ENCODE measurements around the gene BEND5.
A peak's percentile ranks its signal among the peaks of the same experiment; 100 is the strongest.

The BEND5 gene, protein sequence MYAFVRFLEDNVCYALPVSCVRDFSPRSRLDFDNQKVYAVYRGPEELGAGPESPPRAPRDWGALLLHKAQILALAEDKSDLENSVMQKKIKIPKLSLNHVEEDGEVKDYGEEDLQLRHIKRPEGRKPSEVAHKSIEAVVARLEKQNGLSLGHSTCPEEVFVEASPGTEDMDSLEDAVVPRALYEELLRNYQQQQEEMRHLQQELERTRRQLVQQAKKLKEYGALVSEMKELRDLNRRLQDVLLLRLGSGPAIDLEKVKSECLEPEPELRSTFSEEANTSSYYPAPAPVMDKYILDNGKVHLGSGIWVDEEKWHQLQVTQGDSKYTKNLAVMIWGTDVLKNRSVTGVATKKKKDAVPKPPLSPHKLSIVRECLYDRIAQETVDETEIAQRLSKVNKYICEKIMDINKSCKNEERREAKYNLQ

DNA sequence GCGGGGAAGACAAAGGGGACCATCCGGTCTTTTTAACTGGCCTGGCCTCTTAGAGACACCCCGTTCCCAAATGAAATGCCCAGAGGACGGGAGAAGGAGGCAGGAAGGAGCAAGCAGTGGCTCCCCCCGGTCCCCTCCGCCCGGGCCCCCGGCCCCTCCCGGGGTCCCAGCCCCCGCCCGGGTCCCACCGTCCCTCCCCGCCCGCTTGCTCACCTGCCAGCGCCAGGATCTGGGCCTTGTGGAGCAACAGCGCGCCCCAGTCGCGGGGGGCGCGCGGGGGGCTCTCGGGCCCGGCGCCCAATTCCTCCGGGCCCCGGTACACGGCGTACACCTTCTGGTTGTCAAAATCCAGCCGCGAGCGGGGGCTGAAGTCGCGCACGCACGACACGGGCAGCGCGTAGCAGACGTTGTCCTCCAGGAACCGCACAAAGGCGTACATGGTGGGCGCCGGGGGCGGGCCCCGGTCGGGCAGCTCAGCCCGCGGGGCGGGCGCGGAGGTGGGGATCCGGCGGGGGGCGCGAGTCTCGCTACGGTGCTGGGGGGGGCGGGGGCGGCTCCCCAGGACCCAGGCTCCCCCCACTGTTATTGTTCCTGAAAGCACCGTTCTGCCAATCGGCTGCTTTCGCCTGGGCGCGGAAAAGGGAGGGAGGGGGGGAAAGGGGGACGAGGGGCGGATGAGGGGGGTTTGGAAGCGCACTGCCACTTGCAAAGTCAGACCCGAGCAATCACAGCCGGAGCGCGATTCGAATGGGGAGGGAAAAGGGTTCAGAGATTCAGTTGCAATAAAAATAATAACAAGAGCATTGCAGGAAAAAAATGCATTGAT is at the start of gene BEND5:
Gene BEND5, minus strand, starts transcription at position 499 of the 826 bp plus-strand sequence. Its CDS starts 60 bp downstream, at position 439.
- DNase-seq (ENCODE audit: low spot score): peak; percentile 18

DNA sequence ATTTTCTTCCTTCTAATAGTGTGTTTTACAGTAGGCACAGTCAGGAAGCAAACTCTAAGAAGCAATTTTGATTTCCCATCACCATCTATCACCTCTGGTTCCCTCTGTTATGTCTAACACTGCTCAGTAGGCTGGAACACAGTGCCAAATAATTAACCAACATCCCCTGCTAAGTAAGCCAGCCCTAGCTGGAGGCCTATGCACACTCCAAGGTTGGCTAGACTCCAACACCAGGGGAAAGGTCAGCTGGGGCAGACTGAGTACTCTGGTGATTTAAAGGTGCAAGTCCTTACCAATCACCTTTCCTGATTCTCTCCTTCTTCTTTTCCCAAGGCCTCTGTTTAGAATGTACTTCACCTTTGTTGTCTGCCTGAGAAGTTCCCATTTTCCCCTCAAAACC is 46.5 kb upstream of the BEND5 start:
- no peak for DNase-seq (ENCODE audit: low spot score)

DNA sequence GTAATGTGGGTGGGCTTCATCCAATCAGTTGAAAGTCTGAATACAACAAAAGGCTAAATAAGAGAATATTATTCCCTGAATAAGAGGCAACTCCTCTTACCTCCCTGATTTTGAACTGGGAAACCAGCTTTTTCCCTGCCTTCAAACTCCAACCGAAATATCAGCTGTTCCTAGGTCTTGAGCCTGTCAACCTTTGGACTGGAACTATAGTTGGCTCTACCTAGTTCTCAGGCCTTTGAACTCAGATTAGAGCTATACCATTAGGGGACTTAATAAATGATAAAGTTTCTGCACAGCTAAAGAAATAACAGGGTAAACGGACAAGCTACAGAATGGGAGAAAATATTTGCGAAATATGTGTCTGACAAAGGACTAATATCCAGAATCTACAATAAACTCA is 43.8 kb upstream of the BEND5 start:
- DNase-seq (ENCODE audit: low spot score): no peak

DNA sequence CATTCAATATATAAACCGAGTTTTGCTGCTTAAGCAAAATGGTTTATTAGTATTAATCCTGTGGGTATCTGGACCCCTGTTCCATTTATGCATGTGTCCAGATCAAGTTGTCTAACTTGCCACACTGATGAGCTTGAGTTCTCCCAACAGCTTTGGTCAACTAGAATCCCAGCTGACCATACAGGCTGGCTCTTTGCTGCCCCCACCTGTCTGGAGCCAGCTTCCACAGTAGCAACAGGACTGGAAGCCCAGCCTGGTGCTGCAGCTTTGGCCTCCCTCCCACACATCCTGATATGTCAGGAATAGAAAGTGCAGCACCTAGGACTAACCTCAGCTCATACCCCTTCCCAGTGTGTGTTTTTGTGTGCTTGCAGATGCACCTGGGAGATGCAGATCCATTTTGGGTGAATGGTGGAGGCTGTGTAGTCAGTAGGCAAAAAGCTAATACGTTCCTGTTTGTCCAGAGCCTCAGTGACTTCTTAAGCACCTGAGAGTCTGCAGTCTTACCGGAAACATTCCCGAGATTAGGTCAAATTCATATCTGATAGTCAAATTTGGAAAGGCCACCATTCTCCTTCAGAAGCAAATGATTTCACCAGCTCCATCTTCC is 40.9 kb upstream of the BEND5 start:
- peak; percentile 45 for DNase-seq (ENCODE audit: low spot score)

DNA sequence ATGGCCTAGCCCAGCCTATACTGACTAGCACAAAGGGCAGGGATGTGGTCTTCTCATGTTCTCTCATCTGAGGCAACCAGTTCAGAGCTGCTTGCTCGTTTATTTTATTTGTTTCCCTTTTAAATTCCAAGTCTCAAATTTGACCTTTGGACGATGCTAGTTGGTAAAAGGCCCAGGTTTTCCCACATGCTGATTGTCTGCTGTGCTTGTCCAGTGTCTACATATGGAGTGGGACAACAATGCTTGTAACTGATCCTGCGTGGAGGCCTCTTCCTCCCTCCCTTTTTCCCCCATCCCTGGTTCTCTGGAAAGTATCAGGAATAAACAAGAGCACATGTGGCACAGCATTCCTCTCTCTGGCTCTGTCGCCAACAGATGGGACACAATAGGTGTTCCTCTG is 34.0 kb upstream of the BEND5 start:
- DNase-seq (ENCODE audit: low spot score): no peak

DNA sequence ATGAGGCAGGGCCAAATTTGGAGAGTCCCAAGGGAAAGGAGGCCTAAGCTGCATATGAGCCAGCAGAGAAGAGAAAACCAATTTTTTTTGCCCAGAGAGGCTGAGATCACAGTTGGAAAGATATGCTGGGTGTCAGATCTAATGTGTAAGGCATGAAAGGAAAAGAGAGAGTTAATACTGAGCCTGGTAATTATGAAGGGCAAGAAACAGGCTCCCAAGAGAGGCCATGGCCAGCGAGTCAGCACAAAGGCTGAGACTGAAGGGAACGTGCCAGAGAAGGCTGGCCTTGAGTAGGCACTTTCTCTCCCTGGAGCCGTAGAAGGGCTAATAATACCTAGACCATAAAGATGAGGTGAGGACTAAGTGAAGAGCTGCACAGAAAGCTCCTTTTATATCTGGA is 31.8 kb upstream of the BEND5 start:
- no peak for DNase-seq (ENCODE audit: low spot score)

DNA sequence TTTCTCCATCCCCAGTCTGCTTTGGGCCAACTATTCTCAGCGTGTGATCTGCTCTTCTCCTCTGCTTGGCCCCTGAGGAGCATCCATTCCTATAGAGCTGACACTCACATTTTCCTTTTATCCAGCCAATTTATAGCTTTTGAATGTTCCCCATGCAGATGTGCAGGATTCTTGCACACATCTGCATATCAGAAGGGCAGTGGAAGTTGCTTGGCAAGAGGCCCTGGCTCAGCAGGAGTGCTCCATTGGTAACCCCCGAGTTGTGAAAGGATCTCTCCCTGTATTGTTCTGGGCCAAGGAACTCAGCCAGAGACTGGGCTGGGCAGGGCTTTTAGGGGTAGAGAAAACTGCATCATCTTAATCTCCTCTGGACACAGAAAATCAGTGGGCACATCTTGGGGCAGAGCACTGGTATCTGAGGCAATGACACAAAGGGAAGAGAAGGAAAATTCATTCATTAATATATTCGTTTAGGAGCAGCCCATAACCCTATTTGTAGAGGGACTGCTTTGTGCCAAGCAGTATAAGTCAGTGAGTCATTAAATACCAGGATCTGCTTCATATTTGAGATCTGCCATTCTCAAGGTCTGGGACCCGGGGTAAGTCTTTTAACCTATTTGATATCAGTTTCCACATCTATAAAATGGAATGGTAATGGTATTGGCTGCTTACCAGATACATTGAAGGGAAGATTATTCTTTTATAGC is 31.0 kb upstream of the BEND5 start:
- DNase-seq (ENCODE audit: low spot score): no peak

DNA sequence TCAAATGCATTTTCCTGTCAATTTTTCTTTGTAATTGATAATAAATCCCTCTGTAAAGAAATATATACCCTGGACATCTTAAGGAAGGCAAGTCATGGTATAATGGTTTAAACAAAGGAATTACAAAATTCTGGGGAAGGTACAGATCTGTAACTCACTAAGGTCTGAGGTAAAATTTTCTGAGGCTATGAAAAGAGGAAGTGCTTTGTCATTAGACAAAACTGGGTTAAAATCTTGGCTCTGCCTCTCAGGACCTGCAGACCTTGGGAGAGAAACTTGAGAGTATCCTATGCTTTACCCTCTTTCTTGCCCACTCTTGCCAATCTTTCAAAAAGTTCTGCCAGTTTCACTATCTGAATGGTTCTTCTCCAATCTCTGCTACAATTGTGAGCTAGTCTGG is 26.8 kb upstream of the BEND5 start:
- DNase-seq (ENCODE audit: low spot score): no peak

DNA sequence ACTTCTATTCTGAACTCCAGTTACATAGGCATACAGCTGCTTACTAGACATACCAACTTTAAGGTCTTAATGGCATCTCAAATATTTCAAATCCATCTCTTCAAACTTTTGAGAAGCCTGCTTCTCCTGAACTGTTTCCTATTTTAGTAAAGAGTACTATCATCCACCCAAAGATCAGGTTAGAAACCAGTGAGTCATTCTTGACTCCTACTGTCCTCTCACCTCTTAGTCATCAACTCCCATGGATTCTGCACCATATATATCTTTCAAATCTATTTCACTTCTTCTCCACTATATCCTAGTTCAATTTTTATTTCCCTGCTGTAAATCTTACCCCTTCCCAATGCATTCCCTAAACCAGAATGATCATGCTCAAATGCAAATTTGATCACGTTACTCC is 18.1 kb upstream of the BEND5 start:
- no peak for DNase-seq (ENCODE audit: low spot score)

DNA sequence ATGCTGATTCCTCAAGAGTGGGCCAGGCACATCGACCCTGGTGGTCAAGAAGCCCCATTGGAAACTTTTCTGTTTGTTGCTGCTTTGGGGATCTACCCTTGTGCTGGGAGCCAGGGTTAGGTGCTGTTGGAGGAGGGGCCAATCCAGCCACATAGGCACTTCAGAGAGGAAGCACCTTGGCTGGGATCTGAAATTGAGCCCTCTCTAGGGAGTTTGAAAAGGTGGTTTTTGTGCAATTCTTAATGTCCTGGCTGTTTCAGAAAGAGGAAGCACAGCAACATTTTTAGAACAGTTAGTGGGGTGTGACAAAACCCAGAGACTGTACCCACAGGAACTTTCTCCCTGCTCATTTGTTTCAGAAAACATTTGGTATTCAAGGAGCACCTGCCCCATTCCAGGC is 17.2 kb upstream of the BEND5 start:
- no peak for DNase-seq (ENCODE audit: low spot score)

DNA sequence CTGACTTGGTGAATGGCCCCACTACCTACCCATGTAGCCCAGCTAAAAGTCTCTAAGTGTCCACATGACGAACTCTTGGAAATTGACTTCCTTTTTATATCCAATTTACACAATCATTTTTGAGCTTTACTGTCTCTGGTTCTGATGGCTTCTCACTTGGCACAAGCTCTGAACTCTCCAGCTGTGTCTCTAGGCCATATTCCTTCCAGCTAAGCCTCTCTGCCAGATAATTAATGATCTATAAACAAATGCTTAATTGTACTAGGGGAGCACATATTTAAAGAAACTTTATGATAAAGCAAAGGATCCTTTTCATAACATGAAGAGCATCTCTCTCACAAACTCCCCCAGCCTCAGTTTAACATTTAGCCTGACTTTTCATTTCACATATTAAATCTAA is 16.3 kb upstream of the BEND5 start:
- DNase-seq (ENCODE audit: low spot score): no peak

DNA sequence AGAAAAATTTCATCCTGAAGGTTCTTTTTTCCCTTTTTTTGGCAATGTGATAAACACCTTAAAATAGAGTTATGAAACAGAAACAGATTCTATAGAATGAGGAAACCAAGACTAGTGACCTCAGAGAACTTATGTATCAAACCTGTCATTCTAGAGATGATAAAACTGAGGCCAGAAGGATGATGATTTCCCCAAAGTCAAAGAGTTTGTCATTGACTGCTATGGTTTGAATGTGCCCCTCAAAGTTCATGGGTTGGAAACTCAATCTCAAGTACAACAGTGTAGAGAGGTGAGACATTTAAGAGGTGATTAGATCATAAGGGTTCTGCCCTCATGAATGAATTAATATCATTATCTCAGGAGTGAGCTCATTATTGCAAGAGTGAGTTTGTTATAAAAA is 13.7 kb upstream of the BEND5 start:
- DNase-seq (ENCODE audit: low spot score): no peak

DNA sequence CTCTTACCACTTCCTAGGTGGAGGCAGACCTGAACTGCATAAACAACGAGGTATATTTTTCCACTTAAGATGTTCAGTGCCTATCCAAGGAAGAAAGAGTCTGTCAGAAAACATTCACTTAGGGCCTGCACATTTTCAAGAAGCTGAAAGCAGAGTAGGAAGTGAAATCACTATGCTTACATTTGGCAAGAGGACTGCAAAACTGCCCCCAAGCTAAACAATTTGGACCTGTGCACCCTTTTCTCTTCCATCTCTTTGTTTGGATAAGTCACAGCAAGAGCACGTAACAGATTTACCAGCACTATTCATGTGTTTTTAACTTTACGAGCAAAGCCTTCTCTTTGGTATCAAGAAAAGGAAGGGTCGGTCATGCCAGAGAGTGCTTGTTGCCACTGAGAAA is 13.2 kb upstream of the BEND5 start:
- no peak for DNase-seq (ENCODE audit: low spot score)

DNA sequence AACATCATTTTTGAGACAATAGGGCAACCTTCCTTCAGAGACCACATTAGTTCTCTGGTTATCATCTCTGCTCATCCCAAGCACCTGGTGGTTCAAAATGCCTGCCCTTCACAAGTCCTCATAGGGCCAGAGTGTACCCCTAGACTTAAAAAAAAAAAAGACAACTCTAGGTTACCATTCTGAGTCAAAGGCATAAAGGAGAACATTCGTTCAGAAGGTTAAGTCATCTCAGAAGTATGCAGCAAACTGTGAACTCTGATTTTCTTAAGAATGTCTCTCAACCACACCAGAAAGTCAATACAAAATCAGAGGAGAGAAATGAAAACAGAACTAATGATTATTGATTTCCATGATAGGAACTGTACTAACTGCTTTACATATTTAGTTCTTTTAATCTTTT is 9.2 kb upstream of the BEND5 start:
- no peak for DNase-seq (ENCODE audit: low spot score)

DNA sequence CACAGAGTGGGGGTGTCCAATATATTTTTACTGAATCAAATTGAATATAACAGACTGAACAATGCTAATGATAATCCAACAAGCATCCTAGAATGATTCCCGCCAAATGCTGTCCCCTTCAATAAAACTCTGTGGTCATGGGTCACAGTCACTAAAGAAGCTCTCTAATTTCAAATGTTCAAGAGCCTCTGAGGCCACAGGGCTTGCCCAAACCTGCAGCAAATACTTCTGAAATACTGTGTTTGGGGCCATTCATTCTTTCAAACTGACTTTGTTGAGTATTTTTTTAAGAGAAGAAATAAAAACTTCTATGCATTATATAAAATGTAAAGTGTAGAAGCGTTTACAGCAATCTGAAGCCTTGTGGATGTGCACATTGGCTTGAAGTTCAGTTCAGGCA is 7.6 kb upstream of the BEND5 start:
- no peak for DNase-seq (ENCODE audit: low spot score)

DNA sequence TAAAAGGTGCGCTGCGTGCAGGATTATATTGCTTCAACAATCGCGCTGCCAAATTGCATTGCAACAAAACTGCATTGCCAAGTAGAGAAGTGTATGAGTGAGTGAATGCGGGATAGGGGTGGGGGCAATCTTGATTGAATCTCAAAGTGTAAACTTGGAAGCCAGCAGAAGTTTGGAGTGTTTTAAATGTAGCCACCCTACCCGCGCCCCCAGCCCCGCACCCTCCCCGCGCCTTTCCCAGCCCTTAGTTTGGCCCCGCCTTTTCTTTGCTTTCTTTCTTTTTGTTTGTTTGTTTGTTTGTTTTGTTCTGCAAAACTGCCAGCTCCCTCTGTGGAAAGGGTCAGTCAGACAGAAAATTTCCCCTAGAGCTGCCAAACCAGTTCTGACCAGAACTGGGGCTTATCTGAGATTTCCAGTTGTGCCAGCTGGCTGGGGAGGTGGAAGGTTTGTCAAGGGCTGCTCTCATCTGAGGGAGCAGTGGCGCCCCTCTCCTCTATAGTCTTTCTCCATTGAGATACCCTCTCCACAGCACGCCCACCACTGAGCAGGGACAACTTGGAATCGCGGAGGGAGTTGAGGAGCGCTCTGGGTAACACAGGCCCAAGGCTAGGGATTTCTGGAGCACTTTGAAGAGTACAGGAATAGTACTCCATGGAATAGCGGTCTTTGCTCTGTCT is 666 bp upstream of the BEND5 start:
- DNase-seq (ENCODE audit: low spot score): no peak

DNA sequence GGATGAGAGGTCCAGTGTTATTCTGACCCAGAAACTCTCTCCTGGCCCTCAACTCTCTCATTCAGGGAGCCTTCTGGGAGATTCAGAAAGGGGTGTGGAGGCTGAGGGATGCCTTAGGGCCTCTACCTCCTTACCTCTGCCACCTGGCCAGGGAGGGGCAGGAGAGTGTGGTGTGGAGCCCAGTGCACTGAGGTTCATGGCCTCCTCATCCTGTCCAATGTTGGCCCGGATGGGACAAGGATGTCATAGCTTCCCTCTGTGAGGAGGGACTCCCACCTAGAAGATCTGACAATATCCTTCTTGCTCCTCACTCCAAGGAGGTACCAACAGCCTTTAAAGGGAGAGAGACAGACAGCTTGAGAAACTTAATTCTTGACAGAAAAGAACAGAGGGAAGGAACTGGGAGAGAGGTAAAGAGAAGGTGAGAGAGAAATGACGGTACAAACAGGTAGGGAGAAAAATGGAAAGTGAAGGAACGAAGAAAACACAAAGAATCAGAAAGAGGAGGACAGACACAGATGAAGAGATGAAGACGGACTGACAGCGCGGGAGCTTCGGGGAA is 779 bp downstream of the BEND5 start:
- no peak for DNase-seq (ENCODE audit: low spot score)

DNA sequence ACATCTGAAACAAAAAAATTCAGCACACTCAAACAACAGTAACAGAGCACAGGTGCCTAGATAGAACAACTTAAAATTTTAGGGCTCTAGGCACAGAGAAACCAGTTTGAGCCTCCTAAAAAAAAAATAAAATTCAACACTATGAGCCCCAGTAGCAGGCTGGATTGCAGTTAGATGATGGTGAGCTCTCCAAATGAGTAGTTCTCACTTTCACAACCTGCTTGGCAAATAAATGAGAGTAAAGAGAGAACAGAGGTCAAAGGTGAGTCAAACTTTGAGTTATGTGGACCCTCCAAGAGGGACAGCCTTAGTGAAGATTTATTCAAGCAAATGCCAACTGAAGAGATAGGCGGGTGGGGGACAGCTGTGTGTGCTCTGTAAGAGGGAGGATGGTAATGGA is 3.6 kb downstream of the BEND5 start:
- no peak for DNase-seq (ENCODE audit: low spot score)

DNA sequence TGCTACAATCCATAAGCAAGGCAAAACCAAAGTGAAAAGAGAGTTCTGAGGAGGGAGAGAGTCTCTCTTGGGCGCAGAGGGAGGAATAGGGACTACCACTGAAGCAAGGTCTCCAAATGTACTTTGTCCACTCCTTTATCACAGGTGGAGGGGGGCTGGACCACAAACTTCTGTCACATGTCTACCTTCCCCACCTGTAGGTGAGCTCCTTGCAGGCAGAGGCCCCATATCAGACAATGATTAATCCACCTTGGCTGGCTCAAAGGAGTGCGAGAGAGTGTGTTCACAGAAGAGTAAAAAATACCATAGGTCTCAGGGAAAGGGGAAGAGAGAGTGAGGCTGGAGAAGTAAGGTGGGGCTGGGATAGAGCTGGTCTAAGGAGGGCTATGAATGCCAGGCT is 4.5 kb downstream of the BEND5 start:
- DNase-seq (ENCODE audit: low spot score): no peak

DNA sequence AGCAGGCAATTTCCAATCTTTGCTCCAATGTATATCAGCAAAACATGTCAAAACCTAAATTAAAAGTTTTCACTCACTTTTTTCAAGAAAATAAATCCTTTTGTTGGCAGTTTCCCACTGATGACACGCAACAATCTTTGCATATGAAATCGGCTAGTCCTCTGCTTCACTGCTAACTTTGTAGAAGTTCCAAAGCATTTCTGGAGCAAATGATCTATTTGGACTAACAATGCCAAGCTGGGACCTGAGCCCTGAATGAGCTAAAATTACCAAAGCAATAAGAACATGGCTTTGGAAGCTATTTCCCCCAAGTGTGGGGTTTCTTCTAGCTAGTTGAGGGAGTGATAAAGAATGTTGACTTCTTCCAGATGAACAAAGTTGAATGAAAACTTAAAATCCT is 5.1 kb downstream of the BEND5 start:
- DNase-seq (ENCODE audit: low spot score): no peak

DNA sequence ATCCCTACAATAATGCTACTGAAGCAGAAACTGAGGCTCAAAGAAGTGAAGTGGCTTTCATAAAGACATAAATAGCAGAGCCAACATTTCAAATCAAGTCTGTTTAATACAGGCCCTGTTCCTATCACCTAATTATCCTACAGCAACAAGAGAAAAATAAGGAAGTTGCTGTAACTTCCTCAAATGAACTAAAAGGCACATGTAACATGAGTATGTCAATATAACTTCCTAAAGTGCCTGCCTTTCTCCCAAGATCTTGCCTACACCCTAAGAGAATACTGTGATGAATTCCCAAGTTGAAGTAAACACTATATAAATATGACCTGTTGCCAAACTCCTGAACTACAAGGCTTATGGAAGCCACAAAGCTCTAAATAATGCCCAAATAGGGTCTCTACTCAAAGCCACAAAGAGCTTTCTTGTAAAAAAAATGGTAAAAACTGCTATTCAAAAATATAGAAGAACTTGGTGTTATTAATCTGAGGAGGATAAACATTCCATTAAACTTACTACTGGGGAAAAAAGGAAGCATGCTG is 8.6 kb downstream of the BEND5 start:
- no peak for DNase-seq (ENCODE audit: low spot score)

Measured in GM03348 (cell line).